Anterior cingulate cortex (tissue), 58 donors: ENCODE measurements around the gene IGF1.

Experiments used
- DNase-seq, 58 donors: peaks; one replicate each; lab custom pipeline; 2025; lab: John Stamatoyannopoulos, UW

IGF1 gene

DNA sequence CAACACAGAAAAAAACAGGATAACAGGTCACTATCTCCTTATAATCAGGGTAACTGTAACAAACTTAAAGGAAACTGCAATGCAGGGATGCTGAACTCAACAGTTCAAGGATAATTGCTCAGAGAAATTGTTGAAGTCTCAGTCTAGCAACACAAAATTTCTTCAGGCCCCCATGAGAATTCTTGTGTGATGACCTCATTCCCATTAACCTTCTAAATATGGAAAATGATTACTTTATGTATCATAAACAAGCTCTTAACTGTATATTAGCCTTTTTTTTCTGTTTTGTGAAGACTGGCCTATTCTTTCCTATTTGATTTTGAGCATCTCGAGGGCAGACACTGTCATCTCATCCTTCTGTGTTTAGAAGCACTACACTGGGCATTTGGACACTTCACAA, 47.1 kb downstream of the IGF1 start:
- DNase-seq, result no peak

DNA sequence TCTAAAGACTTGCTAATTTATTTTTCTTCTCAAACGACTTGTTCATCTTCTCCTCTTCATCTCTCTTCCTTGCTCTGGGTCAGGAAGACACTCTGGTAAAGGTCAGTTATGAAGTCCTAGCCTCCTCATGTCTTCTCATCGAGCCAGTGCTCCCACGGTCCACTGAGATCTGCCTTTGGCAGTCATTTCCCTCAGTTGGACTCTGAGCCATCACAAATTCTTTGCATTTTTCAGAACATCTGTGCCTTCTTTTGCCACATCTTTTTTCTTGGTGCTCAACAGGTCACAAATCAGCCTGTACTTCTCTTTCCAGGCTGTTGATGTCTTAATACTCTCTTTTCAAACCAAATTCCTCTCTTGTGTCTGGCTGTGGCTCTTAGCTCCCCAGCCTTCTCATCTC, 49.7 kb downstream of the IGF1 start:
- DNase-seq, result no peak

DNA sequence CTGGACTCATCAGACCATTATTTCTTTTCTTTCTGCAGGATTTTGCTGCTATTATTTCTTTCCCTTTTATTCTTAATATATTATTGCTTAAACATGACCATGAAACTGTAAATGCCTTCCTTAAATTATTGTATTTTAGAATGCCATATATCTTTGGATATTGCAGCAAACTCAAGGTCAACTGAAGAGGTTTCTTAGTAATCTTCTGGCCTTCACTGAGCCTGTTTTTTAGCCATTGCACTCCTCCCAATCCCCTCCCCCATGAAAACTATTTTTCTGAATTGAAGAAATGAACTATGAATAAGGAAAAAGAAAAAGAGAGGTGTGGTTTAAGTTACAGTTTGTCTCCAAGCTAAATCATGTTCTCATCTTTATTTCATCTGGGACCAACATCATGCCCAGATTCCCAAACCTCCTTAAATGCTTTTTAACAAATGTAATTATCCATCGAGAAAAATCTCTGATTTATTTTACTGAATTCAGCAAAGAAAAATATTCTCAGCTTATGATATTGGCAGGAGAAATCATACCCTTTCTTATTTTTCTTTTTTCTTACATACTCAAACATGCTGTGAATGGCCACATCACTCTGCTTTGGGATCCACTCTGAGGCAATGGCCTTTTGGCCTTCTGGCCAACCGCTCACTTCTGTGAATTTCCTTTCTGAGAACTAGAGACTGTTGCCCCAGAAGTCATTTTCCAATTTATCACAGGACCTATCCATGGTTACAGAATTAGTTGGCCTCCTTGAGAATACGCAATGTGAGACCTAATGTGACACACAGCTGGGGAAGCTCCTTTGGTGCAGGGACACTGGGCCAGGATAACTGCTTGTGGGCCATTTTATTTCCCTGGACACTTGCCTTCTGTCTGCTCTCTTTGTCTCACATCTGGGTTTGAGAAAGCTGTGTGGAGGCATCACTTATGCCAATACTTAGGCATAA, 50.9 kb downstream of the IGF1 start:
- no peak for DNase-seq

DNA sequence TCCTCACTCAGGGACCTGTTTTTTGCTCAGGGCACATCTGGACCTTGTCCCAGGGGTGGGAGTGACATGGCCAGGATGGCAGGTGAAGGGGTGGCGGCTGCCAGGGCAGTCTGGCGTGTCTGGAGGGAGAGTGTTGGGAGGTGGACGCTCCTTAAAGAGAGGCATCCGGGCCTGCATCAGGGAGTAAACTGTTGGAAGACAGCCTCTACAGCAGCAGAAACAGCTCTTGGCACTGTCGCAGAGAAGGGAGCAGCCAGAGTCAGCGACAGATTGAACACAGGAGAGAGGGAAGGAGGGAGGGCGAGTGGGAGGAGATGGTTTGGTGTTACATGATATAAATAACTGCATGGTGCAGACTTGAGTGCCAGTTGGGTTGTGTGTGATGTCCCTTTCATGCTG, 52.8 kb downstream of the IGF1 start:
- DNase-seq, result peak in 48 of 58 donors; percentile 1 to 82 (median 34)

DNA sequence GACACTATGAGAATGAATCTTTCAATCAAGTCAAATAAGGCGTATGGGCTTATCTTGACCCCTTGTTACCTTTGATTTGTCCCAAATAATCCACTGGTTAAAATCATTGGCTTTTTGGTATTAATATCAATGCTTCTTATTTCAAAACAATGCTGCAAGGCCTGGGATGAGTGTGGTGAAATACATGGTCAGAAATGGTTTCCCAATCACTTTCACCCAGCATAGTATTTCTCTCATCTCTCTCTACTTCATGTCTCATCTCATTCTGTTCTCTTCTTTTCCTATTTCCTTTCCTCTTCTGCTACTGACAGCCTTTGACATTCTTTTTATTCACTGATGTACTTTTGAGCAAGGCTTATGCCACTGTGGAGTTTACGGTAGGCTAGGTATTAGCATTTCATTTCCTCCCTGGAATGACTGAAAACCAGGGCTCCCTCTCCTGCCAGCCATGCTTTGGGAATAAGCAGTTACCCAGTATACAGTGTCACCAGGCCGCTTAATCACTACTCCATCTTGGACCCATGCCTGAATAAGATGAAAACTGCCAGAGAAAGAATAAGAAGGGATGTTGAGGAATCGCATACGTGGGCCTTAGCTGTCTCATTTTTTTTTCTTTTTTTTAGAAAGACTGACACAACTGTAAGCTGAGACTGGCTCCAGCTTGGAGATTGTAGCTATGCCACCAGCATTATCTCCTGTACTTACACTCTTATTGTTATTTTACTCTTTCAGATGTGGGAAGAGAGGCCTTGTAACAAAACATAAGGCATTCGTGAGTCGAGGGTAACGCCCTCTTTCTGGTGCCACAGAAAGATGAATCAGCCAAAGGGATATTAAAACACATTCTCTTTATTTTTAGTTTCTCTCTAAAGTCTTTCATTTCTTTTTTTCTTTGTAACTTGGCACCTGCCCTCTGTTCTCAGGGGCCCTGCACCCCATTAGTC, 53.5 kb downstream of the IGF1 start:
- peak in 9 of 58 donors; percentile 1 to 48 (median 10) for DNase-seq

DNA sequence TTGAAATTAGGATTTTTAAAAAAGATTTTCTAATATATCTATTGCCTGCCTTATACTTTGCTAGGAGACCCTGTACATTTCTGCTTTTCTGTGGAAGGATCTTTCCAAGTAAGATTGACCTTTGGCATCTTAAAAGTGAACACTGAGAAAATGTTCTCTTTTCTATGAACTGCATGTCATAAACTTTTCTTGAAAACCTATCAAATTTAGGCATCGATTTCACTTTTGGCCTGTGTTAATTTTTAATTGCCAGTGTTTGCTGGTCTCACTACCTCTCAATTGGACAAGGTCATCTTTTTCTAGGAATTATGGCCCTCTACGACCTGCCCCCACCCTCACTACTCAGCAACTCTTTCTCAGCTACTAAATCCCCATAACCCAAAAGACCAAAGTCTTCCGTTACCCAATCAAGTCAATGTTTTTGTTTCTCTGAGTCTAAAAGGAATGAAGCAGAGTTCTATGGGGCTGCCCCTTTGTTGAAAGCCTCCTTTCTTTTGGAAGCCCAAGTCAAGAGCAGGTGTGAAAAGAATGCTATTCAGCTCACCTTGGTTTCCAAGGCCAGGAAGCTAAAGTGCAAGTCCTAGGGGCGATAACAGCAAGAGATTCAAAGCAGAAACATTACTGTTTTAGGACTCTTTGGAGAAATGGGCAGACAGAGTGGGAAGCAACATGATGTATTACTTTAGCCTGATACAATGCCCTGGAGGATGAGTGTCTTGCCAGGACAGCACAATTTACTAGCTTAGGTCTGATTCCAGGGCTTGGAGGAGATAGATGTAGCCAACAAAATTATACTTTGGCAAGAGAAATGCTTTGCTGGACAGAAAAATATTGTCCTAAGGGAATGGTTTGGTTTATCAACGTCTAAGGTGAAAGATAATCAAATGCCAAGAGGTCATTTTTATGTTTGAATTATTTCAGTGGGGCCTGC, 55.0 kb downstream of the IGF1 start:
- DNase-seq, result no peak

DNA sequence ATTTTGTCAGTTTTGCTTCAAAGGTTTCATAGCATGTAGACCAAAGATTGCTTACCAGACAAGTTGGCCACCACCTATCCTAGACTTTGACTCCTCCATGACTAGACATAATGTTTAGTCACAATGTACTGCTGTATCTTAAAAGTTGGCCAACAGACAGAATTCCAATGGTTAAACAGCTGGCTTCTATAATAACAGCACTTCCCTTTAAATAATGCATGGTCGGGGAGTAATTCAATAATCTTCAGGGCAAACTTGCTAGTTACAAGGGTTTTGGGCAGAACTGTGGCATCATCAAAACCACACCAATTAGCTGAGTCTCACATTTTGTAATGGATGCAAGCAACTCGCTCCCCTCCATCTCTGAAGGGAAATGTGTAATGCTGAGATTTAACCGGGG, 56.9 kb downstream of the IGF1 start:
- no peak for DNase-seq

DNA sequence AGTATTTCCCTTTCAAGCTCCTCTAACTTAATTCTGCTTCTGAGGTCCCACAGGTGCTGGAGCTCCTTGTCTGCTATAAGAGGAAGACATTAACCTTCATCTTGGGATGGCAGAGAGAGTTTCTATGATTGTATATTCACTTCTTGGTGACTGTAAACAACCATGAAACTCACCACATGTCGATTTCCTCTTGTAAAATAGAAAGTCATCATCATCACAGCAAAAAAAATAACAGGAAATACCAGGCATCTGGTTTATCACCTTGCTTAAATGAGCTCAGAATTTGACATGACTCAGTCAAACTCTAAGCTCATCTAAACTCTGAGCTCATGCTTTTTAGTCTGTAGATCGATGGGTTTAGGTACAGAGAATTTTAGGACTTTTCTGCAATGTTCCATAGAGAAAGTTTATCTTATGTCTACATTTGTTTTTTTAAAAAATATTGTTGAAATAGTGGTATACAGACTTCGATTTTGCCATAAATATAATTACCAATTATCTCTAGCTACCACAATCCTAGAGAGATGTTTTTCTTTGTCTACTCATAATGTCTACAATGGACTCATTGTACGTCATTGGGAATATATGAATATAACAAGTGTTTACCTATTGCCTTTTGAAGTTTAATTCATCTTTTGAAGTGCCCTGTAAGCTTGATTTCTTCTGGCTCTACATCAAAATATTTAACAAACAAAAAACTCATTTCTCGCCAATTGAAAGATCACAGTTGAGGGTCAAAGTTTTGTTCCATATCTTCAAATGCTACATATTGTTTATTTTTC, 58.4 kb downstream of the IGF1 start:
- DNase-seq, result no peak

DNA sequence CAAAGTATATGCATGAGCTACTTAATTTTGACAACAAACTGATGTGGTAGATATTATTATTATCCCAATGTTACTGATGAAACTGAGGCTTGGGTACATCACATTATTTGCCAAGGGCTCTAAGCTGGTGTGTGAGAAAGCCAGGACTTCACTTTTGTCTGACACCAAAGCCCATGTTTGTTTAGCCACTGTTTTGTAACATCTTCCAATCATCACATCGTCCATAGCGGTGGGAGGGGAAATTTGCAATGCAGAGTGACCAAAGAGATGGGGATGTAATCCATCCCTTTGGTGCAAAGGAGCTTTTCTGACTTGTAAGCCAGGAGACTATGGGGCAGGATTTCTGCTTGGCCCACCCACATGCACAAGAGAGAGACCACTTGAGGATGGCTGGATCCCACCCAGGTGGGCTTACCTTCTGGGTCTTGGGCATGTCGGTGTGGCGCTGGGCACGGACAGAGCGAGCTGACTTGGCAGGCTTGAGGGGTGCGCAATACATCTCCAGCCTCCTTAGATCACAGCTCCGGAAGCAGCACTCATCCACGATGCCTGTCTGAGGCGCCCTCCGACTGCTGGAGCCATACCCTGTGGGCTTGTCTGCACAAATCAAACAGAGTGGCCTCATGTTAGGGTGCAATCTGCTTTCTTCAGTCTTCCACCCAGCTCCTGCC, 61.1 kb downstream of the IGF1 start:
- no peak for DNase-seq

DNA sequence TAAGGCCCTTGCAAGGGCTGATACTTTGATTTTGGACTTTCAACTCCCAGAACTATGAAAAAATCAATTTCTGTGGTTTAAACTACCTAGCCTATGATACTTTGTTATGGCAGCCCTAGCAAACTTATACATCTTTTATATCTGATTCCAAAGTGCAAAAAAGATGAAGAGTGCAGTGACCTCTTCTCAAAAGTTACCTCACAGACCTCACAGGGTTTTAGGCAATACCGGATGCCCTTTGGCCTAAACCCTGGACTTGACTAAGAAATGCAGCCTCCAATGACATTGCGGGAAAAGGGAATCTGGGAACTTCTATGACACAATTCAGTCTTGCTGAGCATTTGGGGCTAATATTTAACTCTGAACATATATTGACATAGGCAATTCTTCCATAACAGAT, 63.3 kb downstream of the IGF1 start:
- no peak for DNase-seq

DNA sequence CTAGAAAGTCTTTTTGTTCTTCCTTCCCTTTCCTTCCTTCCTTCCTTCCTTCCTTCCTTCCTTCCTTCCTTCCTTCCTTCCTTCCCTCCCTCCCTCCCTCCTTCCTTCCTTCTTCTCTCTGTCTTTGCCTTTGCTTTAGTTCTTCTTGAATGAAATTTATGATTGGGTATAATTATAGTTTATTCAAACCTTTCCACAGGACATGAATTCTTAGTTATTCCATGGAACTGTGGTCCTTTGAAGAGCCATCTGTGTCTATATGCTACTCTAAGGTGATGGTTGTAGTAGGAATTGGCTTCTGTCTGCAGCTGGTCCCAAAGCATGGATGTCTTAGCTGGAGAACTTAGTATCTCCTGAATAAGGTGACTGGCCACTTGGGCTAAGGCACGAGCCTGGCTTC, 64.8 kb downstream of the IGF1 start:
- DNase-seq, result no peak

DNA sequence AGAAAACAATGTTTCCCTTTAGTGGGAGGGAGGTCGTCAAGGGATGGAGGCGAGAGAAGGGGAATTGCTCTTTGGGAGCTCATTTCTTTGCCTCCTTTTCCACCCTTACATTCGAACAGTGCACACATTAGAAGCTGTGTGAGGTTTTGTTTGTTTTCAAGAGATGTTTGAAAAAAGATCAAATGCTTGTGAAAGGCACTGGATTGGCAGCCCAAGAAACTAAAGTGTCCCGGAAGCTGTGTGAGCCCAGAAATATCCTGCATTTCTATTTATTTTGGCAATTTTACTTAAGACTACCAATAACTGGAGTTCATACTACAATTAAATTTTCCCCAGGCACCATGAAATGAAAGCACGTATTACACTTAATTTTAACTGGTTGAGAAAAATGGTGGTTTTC, 67.0 kb downstream of the IGF1 start:
- no peak for DNase-seq

DNA sequence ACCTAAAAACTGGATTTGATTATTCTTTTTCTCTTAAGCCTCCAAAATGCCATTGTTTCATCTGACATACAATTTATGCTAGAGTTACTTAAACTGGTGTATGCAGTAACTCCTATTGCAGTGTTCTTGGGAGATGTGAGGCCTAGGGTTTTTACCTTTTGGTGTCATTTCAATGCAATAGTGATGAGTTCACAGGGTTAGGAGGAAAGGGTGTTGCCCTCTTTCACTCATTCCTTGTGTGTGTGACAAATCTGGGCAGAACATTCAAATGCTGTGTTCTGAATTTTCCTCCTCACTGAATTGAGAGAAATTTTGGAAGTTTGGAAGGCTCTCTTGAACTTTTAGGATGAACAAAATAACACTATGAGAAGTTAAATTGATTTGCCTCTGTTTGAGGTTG, 69.9 kb downstream of the IGF1 start:
- DNase-seq, result no peak

DNA sequence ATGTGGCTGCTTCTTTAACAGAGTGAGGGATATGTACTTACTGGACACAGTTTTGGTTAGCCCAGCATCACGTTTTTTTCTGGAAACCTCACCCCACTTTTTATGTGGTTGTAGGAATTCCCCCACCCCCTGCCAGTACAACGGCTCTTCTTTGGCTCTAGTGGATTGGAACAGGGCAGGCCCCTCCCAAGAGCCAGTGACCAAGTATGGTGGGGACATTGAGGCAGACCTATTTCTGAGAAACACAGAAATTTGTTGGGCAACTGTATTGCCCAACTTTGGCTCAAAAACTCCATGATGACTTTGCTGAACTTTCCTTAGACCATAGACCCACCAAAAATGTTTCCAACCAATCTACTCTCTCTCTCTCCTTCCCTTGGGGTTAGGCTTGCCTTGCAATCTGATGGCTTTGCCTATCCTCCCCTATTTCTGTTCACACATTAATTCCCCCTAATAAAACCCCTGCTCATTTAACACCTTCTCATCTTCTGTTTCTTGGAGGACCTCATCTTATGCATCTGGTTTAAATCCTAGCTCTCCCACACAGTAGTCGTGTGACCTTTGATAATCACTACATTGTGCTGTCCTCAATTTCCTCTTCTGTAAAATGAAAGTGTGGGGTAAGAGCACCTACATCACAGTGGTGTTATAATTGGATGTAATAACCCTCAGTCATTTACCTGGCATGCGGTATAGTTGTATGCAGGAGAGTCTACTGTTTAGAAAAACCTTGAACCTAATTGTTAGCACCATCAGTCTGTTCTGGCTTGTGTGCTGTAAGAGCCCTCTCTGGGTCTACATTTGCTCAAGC, 71.7 kb downstream of the IGF1 start:
- DNase-seq, result no peak

DNA sequence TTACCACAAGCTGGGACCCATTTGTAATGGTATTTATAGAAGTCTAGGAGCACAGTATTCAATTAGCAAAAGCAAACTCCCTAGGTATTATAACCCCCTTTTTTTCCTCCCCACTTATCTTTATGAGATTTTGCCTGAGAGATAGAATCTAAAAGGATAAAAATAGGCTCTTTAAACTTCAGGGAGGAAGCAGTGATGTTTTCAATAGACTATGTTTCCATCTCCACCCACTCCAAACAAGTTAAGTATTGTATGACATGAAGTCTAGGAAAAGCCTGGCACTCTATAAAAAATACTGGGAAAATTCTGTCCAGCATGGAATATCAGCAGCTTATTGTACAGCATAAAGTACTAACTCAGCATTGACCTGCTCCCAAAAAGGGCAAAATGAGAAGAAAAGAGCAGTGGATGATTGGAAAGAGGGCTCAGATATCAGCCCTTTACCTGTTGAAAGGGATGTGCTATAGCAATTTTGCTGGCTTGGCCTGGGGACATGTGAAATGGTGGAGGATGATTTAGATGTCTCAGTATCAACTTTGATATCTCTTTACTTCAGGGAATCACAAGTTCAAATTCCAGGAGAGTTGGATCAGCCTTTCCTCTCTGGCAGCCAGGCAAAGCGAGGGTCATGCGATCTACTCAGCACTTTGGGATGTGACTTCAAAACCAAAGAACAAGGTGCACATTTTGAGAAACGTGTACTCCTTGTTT, 72.4 kb downstream of the IGF1 start:
- no peak for DNase-seq

DNA sequence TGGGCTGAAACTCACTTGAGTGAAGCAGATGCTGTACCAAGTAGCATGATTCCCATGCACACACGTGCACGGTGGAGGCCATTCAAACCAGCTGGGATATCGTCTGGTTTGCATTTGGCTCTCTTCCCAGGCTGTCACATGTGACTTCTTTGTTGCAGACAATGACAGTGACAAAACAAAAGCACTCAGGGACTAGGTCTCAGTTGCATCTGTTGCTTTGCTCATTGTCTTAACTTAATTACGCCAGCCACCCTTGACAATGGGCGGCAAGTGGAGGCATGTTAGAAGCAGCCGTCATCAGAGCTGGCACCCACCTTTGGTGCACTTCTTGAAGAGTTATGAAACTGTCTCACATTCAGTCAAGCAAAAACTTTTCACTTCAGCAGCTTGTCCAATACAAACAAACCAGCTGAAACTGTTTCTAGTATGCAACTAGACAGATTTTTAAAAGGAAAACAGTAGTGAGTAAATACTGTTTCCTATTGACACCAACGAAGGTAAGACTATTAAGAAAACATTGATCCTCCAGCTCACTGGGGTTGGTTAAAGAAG, 74.3 kb downstream of the IGF1 start:
- peak in 50 of 58 donors; percentile 3 to 85 (median 48) for DNase-seq

DNA sequence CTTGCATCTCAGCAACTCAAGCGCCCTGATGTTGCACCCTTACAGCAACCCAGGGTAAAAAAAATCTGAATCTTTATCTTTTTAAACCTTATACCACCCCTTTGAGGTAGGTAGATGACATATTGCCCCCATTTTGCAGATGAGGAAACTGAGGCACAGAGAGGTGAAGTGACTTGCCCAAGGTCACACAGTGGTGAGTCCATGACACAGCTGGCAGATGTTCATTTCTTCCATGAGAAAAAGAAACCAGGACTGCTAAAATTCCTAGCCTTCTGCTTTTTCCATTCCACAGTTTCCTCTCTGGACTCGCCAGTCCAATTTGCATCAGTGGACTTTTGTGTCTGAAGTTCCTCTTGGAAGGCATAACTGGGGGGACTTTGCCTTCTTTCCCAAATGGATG, 79.3 kb downstream of the IGF1 start:
- DNase-seq, result no peak
